HAP-1 (cell line): ENCODE measurements around the gene RRM2.

Experiments used
- DNase-seq, 2 experiments: peaks; one replicate each; pipeline ENCODE4 v3.0.0-alpha.2; 2016 to 2020; ENCODE audit warnings: low spot score in 2 of 2
- H3K27me3 ChIP-seq: fragments of 250-450 bp; sonication (Bioruptor Pico); 2 replicates; pipeline ENCODE4 v1.5.1; 2020; ENCODE audit warnings: low read depth, mild to moderate bottlenecking, moderate library complexity
- H3K36me3 ChIP-seq: fragments of 250-450 bp; sonication (Bioruptor Pico); replicated peaks from 2 replicates; pipeline ENCODE4 v1.5.1; 2020; ENCODE audit warnings: mild to moderate bottlenecking
- H3K4me1 ChIP-seq: fragments of 250-450 bp; sonication (Bioruptor Pico); 2 replicates; pipeline ENCODE4 v1.5.1; 2020; ENCODE audit warnings: mild to moderate bottlenecking
- H3K4me3 ChIP-seq: fragments of 250-450 bp; sonication (Bioruptor Pico); 2 replicates; pipeline ENCODE4 v1.5.1; 2020; ENCODE audit warnings: mild to moderate bottlenecking, moderate library complexity
- H3K9me3 ChIP-seq: fragments of 250-450 bp; sonication (Bioruptor Pico); 2 replicates; pipeline ENCODE4 v1.5.1; 2020; ENCODE audit warnings: mild to moderate bottlenecking, moderate library complexity
- in situ Hi-C: fragments of 300-500 bp; cut with MboI; formaldehyde crosslinking; loops from 3 replicates; pipeline ENCODE4 v1.14.3; 2020; ENCODE audit warnings: low sequenced_read_pairs, inconsistent platforms, mixed read lengths

Gene RRM2

DNA sequence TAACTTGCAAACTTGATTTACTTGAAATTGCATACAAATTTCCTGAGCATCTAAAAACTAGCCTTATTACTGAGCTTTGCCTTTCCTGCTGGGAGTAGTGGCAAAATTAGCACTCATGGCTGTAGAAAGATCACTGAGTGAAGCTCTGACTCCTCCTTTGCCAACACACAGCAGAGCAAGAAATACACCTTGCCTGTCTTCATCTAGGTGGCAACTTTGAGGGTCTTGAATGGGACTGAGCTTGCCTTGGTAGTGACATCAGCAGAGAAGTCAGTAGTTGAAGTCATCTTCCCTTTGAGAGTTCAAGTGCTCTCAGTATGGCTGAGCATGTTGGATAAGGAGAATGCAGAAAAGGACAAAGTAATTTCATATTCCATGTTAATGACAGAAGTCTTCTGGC lies 5.9 kb downstream of the RRM2 start:
- in situ Hi-C loops, result loop anchor here (5.0 kb wide), 1 partner anchor 309 kb away; no protein-coding TSS in a partner anchor
- Histone ChIP-seq H3K9me3 (no peaks in the 10 kb centered on the region), H3K4me1 (peaks cover 33% of the 10 kb centered on the region), H3K36me3 (peaks cover 96% of the 10 kb centered on the region), H3K27me3 (no peaks in the 10 kb centered on the region), H3K4me3 (no peak overlapping the region)
- DNase-seq, result no peak

GRCh38 chr2:10129490-10129889 lies 7.0 kb downstream of the RRM2 start:
- Histone ChIP-seq H3K4me3 (no peak overlapping the region), H3K36me3 (peaks cover 86% of the 10 kb centered on the region), H3K27me3 (no peaks in the 10 kb centered on the region), H3K4me1 (peaks cover 33% of the 10 kb centered on the region), H3K9me3 (no peaks in the 10 kb centered on the region)
- in situ Hi-C loops, result loop anchor here (5.0 kb wide), 1 partner anchor 308 kb away; no protein-coding TSS in a partner anchor
- DNase-seq, result no peak

DNA sequence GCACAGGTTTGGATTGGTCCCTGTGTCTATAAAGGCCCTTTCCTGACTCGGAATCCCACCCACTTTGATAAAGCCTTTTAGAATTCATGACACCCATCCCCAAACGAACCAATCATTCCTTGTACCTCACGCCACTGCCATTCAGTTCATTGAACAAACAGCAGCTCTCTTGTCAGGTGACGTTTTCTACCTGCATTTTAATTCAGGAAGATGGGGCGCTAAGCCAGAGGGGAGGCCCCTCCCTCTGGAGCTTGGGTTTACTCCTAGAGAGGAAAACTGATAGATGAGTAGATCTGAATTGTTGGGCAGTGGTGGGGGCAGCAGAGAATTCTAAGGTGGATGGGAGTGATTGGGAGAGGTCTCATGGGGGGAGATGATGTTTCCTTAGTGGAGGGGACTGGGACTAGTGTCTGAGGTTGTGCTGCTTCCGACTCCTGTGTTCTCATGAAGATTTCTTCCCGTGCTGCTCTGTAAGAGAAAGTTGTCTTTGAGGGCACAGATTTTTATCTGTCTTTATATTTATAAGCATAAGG lies 9.6 kb downstream of the RRM2 start:
- no peak overlapping the region for H3K4me3 ChIP-seq
- no peak for DNase-seq
- H3K9me3 ChIP-seq, result no peaks in the 10 kb centered on the region
- H3K27me3 ChIP-seq, result no peaks in the 10 kb centered on the region
- in situ Hi-C loops, result no loop called here
- peaks cover 15% of the 10 kb centered on the region for H3K4me1 ChIP-seq
- H3K36me3 ChIP-seq, result peaks cover 61% of the 10 kb centered on the region

GRCh38 chr2:10132596-10132995 lies 10.1 kb downstream of the RRM2 start:
- in situ Hi-C loops, result no loop called here
- Histone ChIP-seq H3K36me3 (peaks cover 56% of the 10 kb centered on the region), H3K4me1 (peaks cover 15% of the 10 kb centered on the region), H3K27me3 (no peaks in the 10 kb centered on the region), H3K9me3 (no peaks in the 10 kb centered on the region), H3K4me3 (no peak overlapping the region)
- no peak for DNase-seq

DNA sequence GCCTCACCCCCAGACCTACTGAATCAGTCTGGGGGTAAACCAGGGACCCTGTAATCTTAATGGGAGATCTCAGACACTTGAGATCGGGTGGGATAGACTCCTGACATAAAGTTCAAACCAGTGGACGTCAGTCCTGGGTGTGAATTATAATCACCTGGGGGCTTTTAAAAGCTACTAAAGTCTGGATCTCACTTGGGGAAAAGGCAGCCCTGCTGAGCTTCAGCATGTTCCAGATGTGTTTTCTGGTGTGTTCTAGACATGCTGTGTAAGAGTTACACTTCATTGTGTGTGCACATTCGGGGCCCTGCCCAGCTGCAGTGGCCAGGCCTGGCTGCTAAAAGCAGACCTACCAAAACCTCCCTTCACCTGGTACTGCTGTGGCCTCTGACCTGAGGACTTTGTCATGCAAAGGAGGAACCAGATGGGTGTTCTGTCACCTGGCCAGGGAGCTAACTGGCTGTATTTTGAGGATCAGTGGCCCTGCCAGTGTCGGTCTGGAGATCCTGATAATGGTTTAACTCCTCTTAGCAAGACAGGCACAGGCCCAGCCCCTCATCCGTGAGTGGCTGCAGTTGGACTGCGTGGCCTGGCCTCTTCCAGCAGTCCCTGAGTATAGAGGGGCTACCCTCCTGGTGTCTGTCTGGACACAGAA lies 10.6 kb downstream of the RRM2 start:
- H3K4me1 ChIP-seq, result peaks cover 15% of the 10 kb centered on the region
- no peak overlapping the region for H3K4me3 ChIP-seq
- in situ Hi-C loops, result no loop called here
- peaks cover 51% of the 10 kb centered on the region for H3K36me3 ChIP-seq
- H3K27me3 ChIP-seq, result no peaks in the 10 kb centered on the region
- H3K9me3 ChIP-seq, result no peaks in the 10 kb centered on the region
- no peak for DNase-seq

DNA sequence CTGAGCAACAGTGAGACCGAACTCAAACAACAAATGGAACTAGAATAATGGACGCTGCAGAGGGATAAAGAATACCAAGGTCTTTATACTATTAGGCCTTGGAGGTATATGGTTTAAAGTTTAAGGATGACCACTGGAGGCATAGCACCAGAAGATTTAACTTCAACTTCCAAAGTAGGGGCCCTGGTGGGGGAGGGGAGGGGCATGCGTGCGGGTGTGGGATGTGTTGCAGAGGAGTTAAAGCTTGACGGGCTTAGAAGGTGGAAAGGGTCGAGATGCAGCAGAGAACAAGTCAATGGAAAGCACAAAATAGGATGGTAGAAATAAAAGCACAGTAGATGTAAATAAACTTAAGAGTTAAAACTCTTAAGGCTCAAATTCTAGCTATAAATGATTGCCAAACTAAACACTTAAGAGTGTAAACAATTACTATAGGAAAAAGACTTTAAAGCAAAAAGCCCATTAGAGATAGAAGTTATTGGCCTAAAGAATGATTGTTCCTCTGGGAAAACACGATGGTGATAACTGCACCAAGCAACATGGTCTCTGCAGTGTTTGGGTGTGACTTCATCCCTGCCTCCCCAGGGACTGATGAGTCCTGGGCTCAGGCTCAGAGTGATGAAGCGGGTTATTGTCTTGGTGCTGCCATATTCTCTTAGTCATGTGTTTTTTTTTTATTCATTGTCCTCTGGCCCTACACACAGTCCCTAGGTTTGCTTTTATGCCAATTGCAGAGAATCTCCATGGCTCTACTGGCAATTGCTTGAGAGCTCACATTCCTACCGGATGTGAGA lies 13.0 kb downstream of the RRM2 start:
- Histone ChIP-seq H3K4me1 (peaks cover 3% of the 10 kb centered on the region; the same call in 1 of the 2 replicates), H3K9me3 (no peaks in the 10 kb centered on the region), H3K4me3 (no peak overlapping the region), H3K27me3 (no peaks in the 10 kb centered on the region), H3K36me3 (peaks cover 27% of the 10 kb centered on the region)
- no peak for DNase-seq
- in situ Hi-C loops, result no loop called here

DNA sequence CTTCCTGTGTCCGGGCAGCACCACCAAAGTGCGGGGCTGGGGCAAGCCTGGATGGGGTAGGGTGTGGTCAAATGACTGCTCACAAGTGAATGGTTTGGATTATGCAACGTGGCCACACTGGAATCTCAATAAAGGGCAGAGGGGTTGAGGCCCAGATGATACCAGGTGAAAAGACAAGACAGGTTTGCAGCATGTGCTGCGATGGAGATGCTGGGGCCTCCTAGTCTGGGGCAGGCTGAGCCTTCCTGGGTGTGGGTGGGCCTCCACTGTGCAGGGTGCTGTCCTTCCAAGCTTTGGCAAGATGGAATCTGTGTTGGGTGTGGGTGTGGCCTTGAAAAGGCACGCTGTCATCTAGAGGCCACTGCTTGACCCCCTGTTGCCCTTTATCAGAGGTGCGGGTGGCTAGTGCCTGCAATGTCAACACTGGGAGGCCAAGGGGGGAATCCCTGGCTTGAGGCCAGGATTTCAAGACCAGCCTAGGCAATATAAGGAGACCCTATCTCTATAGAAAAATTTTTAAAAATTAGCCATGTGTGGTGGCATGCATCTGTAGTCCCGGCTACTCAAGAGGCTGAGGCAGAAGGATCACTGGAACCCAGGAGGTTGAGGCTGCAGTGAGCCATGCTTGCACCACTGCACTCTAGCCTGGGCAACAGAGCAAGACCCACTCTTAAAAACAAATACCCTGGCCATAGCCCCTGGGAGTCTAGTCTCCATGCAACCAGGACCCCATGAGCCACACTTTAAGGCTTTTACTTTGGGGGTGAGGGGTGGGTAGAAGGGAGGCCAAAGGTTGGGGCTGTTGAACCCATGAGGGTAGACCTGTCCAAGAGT lies 13.8 kb downstream of the RRM2 start:
- in situ Hi-C loops, result no loop called here
- H3K9me3 ChIP-seq, result no peaks in the 10 kb centered on the region
- no peaks in the 10 kb centered on the region; the same call in 1 of the 2 replicates for H3K4me1 ChIP-seq
- no peak for DNase-seq
- peaks cover 20% of the 10 kb centered on the region for H3K36me3 ChIP-seq
- H3K27me3 ChIP-seq, result no peaks in the 10 kb centered on the region
- H3K4me3 ChIP-seq, result no peak overlapping the region

GRCh38 chr2:10137053-10137843 lies 14.7 kb downstream of the RRM2 start:
- H3K9me3 ChIP-seq, result no peaks in the 10 kb centered on the region
- in situ Hi-C loops, result no loop called here
- no peak overlapping the region for H3K4me3 ChIP-seq
- DNase-seq, result no peak
- peaks cover 17% of the 10 kb centered on the region for H3K36me3 ChIP-seq
- no peaks in the 10 kb centered on the region for H3K27me3 ChIP-seq
- H3K4me1 ChIP-seq, result no peaks in the 10 kb centered on the region

DNA sequence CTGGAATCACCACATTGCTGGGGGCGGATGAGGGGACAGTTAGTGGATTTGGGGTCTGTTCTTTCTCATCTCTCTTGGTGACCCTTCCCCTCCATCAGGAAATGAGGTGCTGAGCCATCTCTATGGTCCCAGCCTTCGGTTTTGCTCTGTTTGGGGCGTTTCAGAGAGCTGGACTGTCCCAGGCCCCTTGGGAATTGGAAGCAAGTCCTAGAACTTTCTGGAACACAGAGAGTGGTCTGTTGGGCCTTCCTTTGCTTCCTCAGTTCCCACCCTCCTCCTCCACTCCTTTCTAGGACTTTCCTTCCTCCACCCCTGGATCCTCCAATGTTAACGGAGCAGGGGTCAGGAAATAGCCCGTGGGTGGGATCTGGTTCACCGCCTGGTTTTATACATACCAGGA lies 17.0 kb downstream of the RRM2 start:
- H3K4me1 ChIP-seq, result no peaks in the 10 kb centered on the region
- no peak for DNase-seq
- in situ Hi-C loops, result no loop called here

GRCh38 chr2:10140841-10141610 lies 18.5 kb downstream of the RRM2 start:
- H3K4me3 ChIP-seq, result no peak overlapping the region
- in situ Hi-C loops, result loop anchor here (10.0 kb wide), 1 partner anchor 274 kb away; no protein-coding TSS in a partner anchor
- H3K27me3 ChIP-seq, result no peaks in the 10 kb centered on the region
- H3K4me1 ChIP-seq, result no peaks in the 10 kb centered on the region
- peaks cover 41% of the 10 kb centered on the region for H3K36me3 ChIP-seq
- no peak for DNase-seq
- H3K9me3 ChIP-seq, result no peaks in the 10 kb centered on the region

More for the DNA sequence above, 17.0 kb downstream of the RRM2 start:
- H3K27me3 ChIP-seq, result no peaks in the 10 kb centered on the region
- H3K9me3 ChIP-seq, result no peaks in the 10 kb centered on the region
- H3K36me3 ChIP-seq, result peaks cover 27% of the 10 kb centered on the region
- no peak overlapping the region for H3K4me3 ChIP-seq

DNA sequence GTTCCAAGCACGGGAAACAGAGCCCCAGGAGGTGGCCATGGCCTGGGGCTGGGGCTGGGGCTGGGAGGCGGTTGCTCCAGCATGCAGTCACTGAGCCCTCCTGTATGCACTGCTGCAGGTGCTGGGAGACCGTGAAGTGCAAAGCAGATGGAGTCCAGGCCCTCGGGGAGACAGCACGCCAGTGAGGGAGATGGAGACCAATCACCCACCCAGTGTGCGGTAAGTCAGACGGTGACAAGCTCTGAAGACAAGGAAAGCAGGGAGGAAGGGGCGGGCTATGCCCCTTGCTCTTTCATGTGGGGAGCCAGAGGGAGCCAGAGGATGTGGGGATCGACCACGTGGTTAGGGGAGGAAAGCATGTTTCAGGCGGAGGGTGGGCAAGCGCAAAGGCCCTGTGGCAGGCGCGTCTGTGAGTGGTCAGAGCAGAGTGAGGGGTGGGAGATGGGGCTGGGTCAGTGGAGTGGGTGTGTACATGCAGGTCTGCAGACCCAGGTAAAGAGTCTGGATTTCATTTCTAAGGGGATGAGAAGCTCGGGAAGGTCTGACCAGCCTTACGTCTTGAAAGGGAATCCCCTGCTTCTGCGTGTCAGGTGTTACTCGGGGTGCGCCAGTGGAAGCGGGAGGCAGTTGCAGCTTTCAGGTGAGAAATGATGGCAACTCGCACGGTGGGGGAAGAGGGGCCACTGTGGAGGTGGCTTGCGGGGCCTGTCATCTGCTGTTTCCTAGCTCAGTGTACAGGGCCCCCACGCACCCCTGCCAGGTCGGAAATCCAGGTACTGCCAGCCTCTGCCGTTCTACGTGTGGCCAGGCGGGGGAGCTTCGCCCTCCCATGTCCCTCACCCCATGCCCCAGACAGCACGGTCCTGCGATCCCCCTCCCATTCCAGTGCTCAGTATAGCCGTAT lies 19.4 kb downstream of the RRM2 start:
- Histone ChIP-seq H3K4me3 (no peak overlapping the region), H3K36me3 (peaks cover 43% of the 10 kb centered on the region), H3K9me3 (no peaks in the 10 kb centered on the region), H3K4me1 (no peaks in the 10 kb centered on the region), H3K27me3 (no peaks in the 10 kb centered on the region)
- DNase-seq, result peak in 1 of 2 experiments; percentile 65
- in situ Hi-C loops, result loop anchor here (10.0 kb wide), 1 partner anchor 273 kb away; no protein-coding TSS in a partner anchor

- Histone ChIP-seq H3K27me3 (no peaks in the 10 kb centered on the region), H3K4me1 (no peaks in the 10 kb centered on the region), H3K4me3 (no peak overlapping the region), H3K36me3 (peaks cover 43% of the 10 kb centered on the region), H3K9me3 (no peaks in the 10 kb centered on the region)
- in situ Hi-C loops, result loop anchor here (10.0 kb wide), 1 partner anchor 272 kb away; no protein-coding TSS in a partner anchor
- DNase-seq, result no peak
Observed at GRCh38 chr2:10142640-10142965, 20.1 kb downstream of the RRM2 start.
